K562 (cell line): ENCODE data around the gene C1orf198. TPM values are rescaled to one million over a fixed set of nuclear protein-coding genes. Genes with fewer than 3 reads are reported as not detected.

Source experiments
- ATAC-seq: fragments of 200-7000 bp; cut with Tn5 transposase; 3 replicates; pipeline ENCODE4 v1.9.1; 2020; ENCODE audit warnings: moderate library complexity
- BruUV-seq: library from RNA; stranded (reverse); fragments of 400-500 nt; replicated peaks from 2 replicates; lab custom pipeline; 2021; lab: Mats Ljungman, UMichigan
- CTCF ChIA-PET: fragments of 300-600 bp; formaldehyde crosslinking; extraction: SDS; loops from one replicate; lab custom pipeline; 2021; ENCODE audit warnings: low intra/inter-chr PET ratio; lab: Yijun Ruan, JAX
- POLR2A ChIA-PET: fragments of 300-600, 350-650 bp; sonication (Branson Sonifier 250); formaldehyde crosslinking; extraction: SDS; loops from one replicate; lab custom pipeline; 2021; ENCODE audit warnings: antibody characterized with exemption, inconsistent platforms; lab: Yijun Ruan, JAX
- DNase-seq, 4 experiments: peaks; one replicate each; pipeline versions ENCODE4 v3.0.0 to v3.0.0-alpha.2; 2011 to 2018; ENCODE audit warnings: low spot score in 3 of 4, mixed read lengths in 3 of 4; ENCODE audit errors: extremely low read depth in 1 of 4
- FAIRE-seq: peaks from 2 replicates; lab custom pipeline; 2011; peaks lifted over from hg19 to GRCh38; lab: Jason Lieb, UNC
- H2AFZ ChIP-seq: 2 replicates; pipeline ENCODE4 v1.6.0; 2011; ENCODE audit warnings: low read depth, low read length, control low read depth, inconsistent platforms
- H3K27ac ChIP-seq: fragments of 200-600 bp; 3 replicates; pipeline ENCODE4 v1.8.0; 2011; ENCODE audit warnings: low read depth, mild to moderate bottlenecking, control low read depth, inconsistent platforms, low read length, moderate library complexity, mixed read lengths; ENCODE audit errors: extremely low read depth
- H3K27me3 ChIP-seq, 2 experiments: fragments of 300-600 bp in 1 of 2; 2 replicates in 1 of 2; 3 replicates in 1 of 2; pipeline versions ENCODE4 v1.6.0 to v1.8.0; 2011; ENCODE audit warnings: inconsistent platforms in 2 of 2, low read length in 2 of 2, mild to moderate bottlenecking in 1 of 2, mixed read lengths in 1 of 2, moderate library complexity in 1 of 2; ENCODE audit not compliant: control insufficient read depth in 2 of 2, insufficient read depth in 2 of 2
- H3K36me3 ChIP-seq: fragments of 300-600 bp; 3 replicates; pipeline ENCODE4 v1.8.0; 2011; ENCODE audit warnings: mild to moderate bottlenecking, low read length, inconsistent platforms; ENCODE audit not compliant: control insufficient read depth, insufficient read depth
- H3K4me1 ChIP-seq, 2 experiments: fragments of 200-600 bp in 1 of 2; replicated peaks in 1 of 2; 2 replicates in 1 of 2; 3 replicates in 1 of 2; pipeline versions ENCODE4 v1.5.1 to v1.8.0; 2011; ENCODE audit warnings: inconsistent platforms in 2 of 2, low read length in 2 of 2, mild to moderate bottlenecking in 1 of 2, mixed read lengths in 1 of 2, moderate library complexity in 1 of 2; ENCODE audit not compliant: control insufficient read depth in 2 of 2, insufficient read depth in 2 of 2
- H3K4me2 ChIP-seq: 2 replicates; pipeline ENCODE4 v1.6.1; 2011; ENCODE audit warnings: low read length, control low read depth, inconsistent platforms, mixed read lengths; ENCODE audit not compliant: insufficient read depth
- H3K4me3 ChIP-seq: fragments of 200-600 bp; sonication (generic), shearing (Covaris generic); 2 replicates; pipeline ENCODE4 v1.5.1; 2016; ENCODE audit warnings: control low read depth, inconsistent platforms
- H3K79me2 ChIP-seq: fragments of 200-600 bp; 3 replicates; pipeline ENCODE4 v1.8.0; 2011; ENCODE audit warnings: low read length, inconsistent platforms; ENCODE audit not compliant: control insufficient read depth, insufficient read depth
- H3K9ac ChIP-seq, 2 experiments: 2 replicates each; pipeline versions ENCODE4 v1.6.0 to v1.6.1; 2011; ENCODE audit warnings: low read depth in 2 of 2, low read length in 2 of 2, control low read depth in 1 of 2, inconsistent platforms in 1 of 2, mild to moderate bottlenecking in 1 of 2, mixed read lengths in 1 of 2; ENCODE audit not compliant: insufficient read depth in 1 of 2
- H3K9me1 ChIP-seq: one replicate; pipeline ENCODE4 v1.6.0; 2011; ENCODE audit warnings: inconsistent platforms, mild to moderate bottlenecking, low read length, moderate library complexity; ENCODE audit not compliant: control insufficient read depth, insufficient read depth
- H3K9me3 ChIP-seq: replicated peaks from 2 replicates; pipeline ENCODE4 v1.5.1; 2011; ENCODE audit warnings: low read depth, low read length, inconsistent platforms; ENCODE audit not compliant: control insufficient read depth, insufficient read depth
- H4K20me1 ChIP-seq: replicated peaks from 2 replicates; pipeline ENCODE4 v1.6.1; 2011; ENCODE audit warnings: low read length, inconsistent platforms, mixed read lengths; ENCODE audit not compliant: control insufficient read depth, insufficient read depth
- ARID3A ChIP-seq: IDR thresholded peaks from 2 replicates; pipeline ENCODE4 v1.6.1; 2012; ENCODE audit warnings: low read depth, low read length, improper control_type of control experiment, borderline replicate concordance
- ATF4 ChIP-seq: fragments of 450-650 bp; formaldehyde crosslinking; IDR thresholded peaks from 2 replicates; pipeline ENCODE4 v1.4.0; 2022; ENCODE audit warnings: mild to moderate bottlenecking, moderate library complexity
- CGGBP1 ChIP-seq: fragments of 250-450 bp; sonication (Bioruptor Pico); IDR thresholded peaks from 2 replicates; pipeline ENCODE4 v1.9.0; 2021; ENCODE audit warnings: mild to moderate bottlenecking
- CREB3 ChIP-seq: fragments of 450-650 bp; conservative IDR thresholded peaks from 2 replicates; pipeline ENCODE4 v1.6.1; 2016; ENCODE audit warnings: missing genetic modification characterization, low read depth, mild to moderate bottlenecking, missing compliant biosample characterization, moderate library complexity
- E2F5 ChIP-seq: sonication (generic); formaldehyde crosslinking; IDR thresholded peaks from 2 replicates; pipeline ENCODE4 v1.8.0; 2022; ENCODE audit warnings: mild to moderate bottlenecking, missing genetic modification reagents
- GTF2E2 ChIP-seq: fragments of 200-800 bp; sonication (Bioruptor generic); IDR thresholded peaks from 2 replicates; pipeline ENCODE4 v1.6.1; 2016; ENCODE audit warnings: missing genetic modification characterization, missing compliant biosample characterization
- RREB1 ChIP-seq: fragments of 250-450 bp; sonication (Bioruptor Pico); IDR thresholded peaks from 2 replicates; pipeline ENCODE4 v1.4.0; 2020
- SNAPC5 ChIP-seq: fragments of 250-450 bp; sonication (Bioruptor Pico); IDR thresholded peaks from 2 replicates; pipeline ENCODE4 v1.8.0; 2021; ENCODE audit warnings: moderate library complexity, mild to moderate bottlenecking, inconsistent platforms
- ZBTB8A ChIP-seq: fragments of 450-650 bp; IDR thresholded peaks from 2 replicates; pipeline ENCODE4 v1.6.1; 2018; ENCODE audit warnings: mild to moderate bottlenecking, moderate library complexity; ENCODE audit not compliant: partially characterized antibody
- WGBS: fragments of 100-300 bp; shearing (Covaris generic); methylation state at CpG from one replicate; pipeline ENCODE4 v1.1.6; 2016; ENCODE audit warnings: low coverage, mixed read lengths; ENCODE audit not compliant: insufficient coverage; ENCODE audit errors: missing lambda C conversion rate; 5-methylcytosine and 5-hydroxymethylcytosine counted together
- in situ Hi-C: fragments of 300-500 bp; cut with MboI; formaldehyde crosslinking; loops from 4 replicates; pipeline ENCODE4 v1.15.0; 2018; ENCODE audit warnings: inconsistent platforms, mixed read lengths
- intact Hi-C: fragments of 100-400 bp; cut with micrococcal nuclease; formaldehyde crosslinking; loops from 2 replicates; pipeline ENCODE4 v1.14.2; 2022
- polyA plus RNA-seq, 8 experiments: library from polyadenylated mRNA; depleted of rRNA in 4 of 8; stranded (reverse) in 5 of 8; unstranded in 3 of 8; fragments of >200 nt; fragmentation: Nextera tagmentation in 2 of 8; fragmentation: Illumina TruSeq in 1 of 8; extraction: Ambion mirVana in 2 of 8; extraction: Trizol in 1 of 8; gene quantifications; 2 replicates each; pipeline versions ENCODE4 v1.2.1 to v1.2.3, GENCODE V29; 2011 to 2014; ENCODE audit warnings: inconsistent platforms in 1 of 8, missing spikeins in 1 of 8
- total RNA-seq, 7 experiments: library from RNA; depleted of rRNA in 6 of 7; stranded (reverse); fragments of >200 nt in 6 of 7; fragmentation: Illumina TruSeq in 2 of 7; extraction: Trizol in 2 of 7; gene quantifications; 2 replicates each; pipeline versions ENCODE4 v1.2.1 to v1.2.3, GENCODE V29; 2011 to 2021; ENCODE audit warnings: low replicate concordance in 1 of 7

C1orf198 gene
- total and polyA plus RNA-seq, 9 of the 15 experiments (the other 6 are each of a cell fraction or from before 2014, with no cell fraction given) = 2.0 to 15.1 (median 10.4) TPM

GRCh38 chr1:230842801-230843200 is 25.5 kb downstream of the C1orf198 start:
- FAIRE-seq (no peak), ATAC-seq (no peak), DNase-seq (no peak)
- ChIA-PET POLR2A (no interaction called here), CTCF (no interaction called here)
- H3K4me2 ChIP-seq = no peak overlapping the region
- in situ Hi-C loops = no loop called here
- H3K27me3 ChIP-seq = no peaks in the 10 kb centered on the region
- H2AFZ ChIP-seq = no peak overlapping the region
- no peak overlapping the region for H3K9ac ChIP-seq
- H3K27ac ChIP-seq = no peak overlapping the region
- no peaks in the 10 kb centered on the region for H3K79me2 ChIP-seq
- H3K9me1 ChIP-seq = no peaks in the 10 kb centered on the region
- no peaks in the 10 kb centered on the region for H4K20me1 ChIP-seq
- BruUV-seq = no TSS peak
- no peaks in the 10 kb centered on the region; a peak in 2 of 5 replicates for H3K4me1 ChIP-seq
- WGBS = 86% methylated on average over 7 of the region's 8 CpGs
- intact Hi-C loops = no loop called here
- no peaks in the 10 kb centered on the region for H3K9me3 ChIP-seq
- peaks cover 7% of the 10 kb centered on the region; the same call in 1 of the 3 replicates for H3K36me3 ChIP-seq
- no peak overlapping the region for H3K4me3 ChIP-seq
- TF ChIP-seq ZBTB8A (no peak), SNAPC5 (no peak), E2F5 (no peak), RREB1 (CRISPR knock-in tag) (no peak), CGGBP1 (CRISPR knock-in tag) (no peak), ARID3A (no peak), GTF2E2 (tag) (no peak), ATF4 (CRISPR knock-in tag) (no peak), CREB3 (tag) (no peak)
